AG04450 (cell line): ENCODE measurements around the gene TMEM181. TPM values are rescaled to one million over a fixed set of nuclear protein-coding genes. Genes with fewer than 3 reads are reported as not detected.

Source experiments
- CTCF ChIA-PET: fragments of 300-600, 350-600 bp; formaldehyde crosslinking; extraction: SDS; loops from one replicate; lab custom pipeline; 2022; ENCODE audit warnings: antibody characterized with exemption, inconsistent platforms; lab: Charles Lee
- POLR2A ChIA-PET: fragments of 350-600 bp; formaldehyde crosslinking; extraction: SDS; loops from one replicate; lab custom pipeline; 2021; ENCODE audit warnings: antibody characterized with exemption, inconsistent platforms; lab: Yijun Ruan, JAX
- DNase-seq: peaks from one replicate; pipeline ENCODE4 v3.0.0-alpha.2; 2011; ENCODE audit warnings: low read depth, low spot score
- H3K27ac ChIP-seq: one replicate; pipeline ENCODE4 v1.5.1; 2012; ENCODE audit warnings: low read depth, low read length, control low read depth
- H3K27me3 ChIP-seq: one replicate; pipeline ENCODE4 v1.6.0; 2012; ENCODE audit warnings: low read length; ENCODE audit not compliant: control insufficient read depth, insufficient read depth
- H3K4me3 ChIP-seq: 2 replicates; pipeline ENCODE4 v1.5.1; 2011; ENCODE audit warnings: mild to moderate bottlenecking, low read depth, low read length, control low read depth
- H3K9me3 ChIP-seq: 2 replicates; pipeline ENCODE4 v1.5.1; 2012; ENCODE audit warnings: low read length; ENCODE audit not compliant: control insufficient read depth, insufficient read depth
- CTCF ChIP-seq: IDR thresholded peaks from 2 replicates; pipeline ENCODE4 v1.5.1; 2011; ENCODE audit warnings: low read depth, low read length, control low read depth, inconsistent platforms
- polyA plus RNA-seq: library from polyadenylated mRNA; depleted of rRNA; stranded (reverse); fragments of >200 nt; gene quantifications from 2 replicates; pipeline ENCODE4 v1.2.3, GENCODE V29; 2011

Gene TMEM181
- polyA plus RNA-seq, 1 experiment: 44.1 TPM

- Histone ChIP-seq H3K27ac (no peak overlapping the region), H3K4me3 (no peak overlapping the region), H3K9me3 (no peaks in the 10 kb centered on the region), H3K27me3 (no peaks in the 10 kb centered on the region)
- TF ChIP-seq CTCF: no peak
- CTCF ChIA-PET: interaction anchor here (1.1 kb wide), 1 partner anchor 38 kb away, joined by 3 read pairs; no protein-coding TSS in a partner anchor
- POLR2A ChIA-PET: no interaction called here
- DNase-seq: no peak
These were observed 7.3 kb downstream of the TMEM181 start for GRCh38 chr6:158567152-158567551.

- POLR2A ChIA-PET: interaction anchor here (1.1 kb wide), 1 partner anchor 13 kb away, joined by 4 read pairs; no protein-coding TSS in a partner anchor
These were observed 8.0 kb downstream of the TMEM181 start for GRCh38 chr6:158567871-158568401.

DNA sequence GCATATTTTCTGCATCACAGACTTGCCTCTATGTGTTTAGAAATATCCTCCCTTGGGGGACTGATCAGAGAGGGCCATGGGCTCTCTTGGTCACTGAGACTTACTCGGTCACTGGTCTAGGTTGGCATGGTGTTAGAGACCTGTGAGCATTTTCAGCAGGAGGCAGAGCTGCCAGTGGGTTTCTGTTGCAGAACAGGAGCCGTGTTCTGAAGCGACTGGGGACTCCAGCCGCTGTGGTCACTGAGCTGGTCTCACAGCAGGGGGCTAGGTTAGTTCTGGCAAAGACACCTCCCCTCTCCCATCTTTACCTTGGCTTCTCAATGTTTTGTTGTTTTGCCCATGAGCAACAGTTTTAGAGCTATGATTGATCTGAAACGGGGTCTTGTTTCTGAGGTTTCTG is 8.7 kb downstream of the TMEM181 start:
- no peaks in the 10 kb centered on the region for H3K27me3 ChIP-seq
- CTCF ChIA-PET: interaction anchor here (1.1 kb wide), 1 partner anchor 347 kb away, joined by 3 read pairs; no protein-coding TSS in a partner anchor
- POLR2A ChIA-PET: interaction anchor here (1.1 kb wide), 1 partner anchor 14 kb away, joined by 4 read pairs; no protein-coding TSS in a partner anchor
- TF ChIP-seq CTCF: no peak
- H3K4me3 ChIP-seq: no peak overlapping the region
- H3K9me3 ChIP-seq: no peaks in the 10 kb centered on the region; the same call in 1 of the 2 replicates
- no peak overlapping the region for H3K27ac ChIP-seq
- no peak for DNase-seq

More at GRCh38 chr6:158567871-158568401, 8.0 kb downstream of the TMEM181 start:
- Histone ChIP-seq H3K9me3 (no peaks in the 10 kb centered on the region), H3K27me3 (no peaks in the 10 kb centered on the region), H3K27ac (no peak overlapping the region), H3K4me3 (no peak overlapping the region)
- CTCF ChIA-PET: interaction anchor here (1.1 kb wide), 1 partner anchor 37 kb away, joined by 3 read pairs; no protein-coding TSS in a partner anchor
- no peak for DNase-seq
- no peak for TF ChIP-seq CTCF

- Histone ChIP-seq H3K9me3 (no peaks in the 10 kb centered on the region; the same call in 1 of the 2 replicates), H3K27ac (no peak overlapping the region), H3K27me3 (no peaks in the 10 kb centered on the region), H3K4me3 (no peak overlapping the region)
- POLR2A ChIA-PET: no interaction called here
- DNase-seq: no peak
- TF ChIP-seq CTCF: no peak
- CTCF ChIA-PET: interaction anchor here (1.1 kb wide), 1 partner anchor 348 kb away, joined by 3 read pairs; no protein-coding TSS in a partner anchor
These were observed 9.1 kb downstream of the TMEM181 start for GRCh38 chr6:158569036-158569435.

DNA sequence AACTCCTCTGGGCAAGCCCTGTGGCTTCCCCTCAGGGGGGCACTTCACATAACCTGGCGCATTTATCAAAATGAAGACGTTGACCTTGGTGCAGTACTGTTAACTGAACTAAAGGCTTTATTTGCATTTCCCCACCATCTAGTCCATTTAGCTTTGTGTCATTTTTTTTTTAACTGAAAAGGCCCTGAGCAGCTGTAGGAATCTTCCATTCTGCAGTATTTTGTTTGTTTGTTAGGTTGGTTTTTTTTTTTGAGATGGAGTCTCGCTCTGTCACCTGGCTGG is 10.7 kb downstream of the TMEM181 start:
- Histone ChIP-seq H3K9me3 (no peaks in the 10 kb centered on the region; the same call in 1 of the 2 replicates), H3K4me3 (no peak overlapping the region), H3K27ac (no peak overlapping the region), H3K27me3 (no peaks in the 10 kb centered on the region)
- no peak for TF ChIP-seq CTCF
- POLR2A ChIA-PET: no interaction called here
- DNase-seq: no peak
- CTCF ChIA-PET: no interaction called here
